Measurements from ENCODE around the gene ALG6. TPM values are rescaled to one million over a fixed set of nuclear protein-coding genes. Genes with fewer than 3 reads are reported as not detected.

ALG6 gene
- total RNA-seq, 1 donor from 2014 or later, result 26.9 TPM

- DNase-seq (ENCODE audit: low spot score), result no peak
- H3K36me3 Mint-ChIP-seq (ENCODE audit: low read depth), result peaks cover 10% of the 10 kb centered on the region
- H3K27ac Mint-ChIP-seq, result no peak overlapping the region
- H3K4me1 Mint-ChIP-seq (ENCODE audit: low read depth), result no peaks in the 10 kb centered on the region
- no peaks in the 10 kb centered on the region for H3K27me3 Mint-ChIP-seq (ENCODE audit: insufficient read depth)
- H3K9me3 Mint-ChIP-seq, result no peaks in the 10 kb centered on the region
- no peak overlapping the region for H3K4me3 Mint-ChIP-seq
- intact Hi-C loops (cut with micrococcal nuclease), result no loop called here
Observed at GRCh38 chr1:63487336-63488065, 120.1 kb downstream of the ALG6 start.

Other genes with a start within 250 kb of the ALG6 start
- gene FOXD3, start 45.1 kb upstream of the ALG6 start, total RNA-seq, result not detected in 2 replicates
- 44.1 and 49.8 TPM in 2 replicates for gene ITGB3BP, start 155.6 kb downstream of the ALG6 start, total RNA-seq
- 6.4 and 6.7 TPM in 2 replicates for gene EFCAB7, start 155.9 kb downstream of the ALG6 start, total RNA-seq
- 38.9 and 39.8 TPM in 2 replicates for gene PGM1, start 225.8 kb downstream of the ALG6 start, total RNA-seq

Measured in activated T-helper 1 cell treated with anti-CD3 and anti-CD28 coated beads, Interleukin-12 subunit alpha, Interleukin-12 subunit beta, Interleukin-2, Interleukin-4 antibody, amounts not matched to agents 30 ng/mL and 10 ng/mL and 1 ng/mL, durations not matched to agents 14 hours and 24 hours and 36 hours (primary cell).